ENCODE results near the gene C6orf47. TPM values are rescaled to one million over a fixed set of nuclear protein-coding genes. Genes with fewer than 3 reads are reported as not detected.

The C6orf47 gene
- total RNA-seq, 6 experiments from 2014 or later: 13.4 to 16.2 (median 14.9) TPM

DNA sequence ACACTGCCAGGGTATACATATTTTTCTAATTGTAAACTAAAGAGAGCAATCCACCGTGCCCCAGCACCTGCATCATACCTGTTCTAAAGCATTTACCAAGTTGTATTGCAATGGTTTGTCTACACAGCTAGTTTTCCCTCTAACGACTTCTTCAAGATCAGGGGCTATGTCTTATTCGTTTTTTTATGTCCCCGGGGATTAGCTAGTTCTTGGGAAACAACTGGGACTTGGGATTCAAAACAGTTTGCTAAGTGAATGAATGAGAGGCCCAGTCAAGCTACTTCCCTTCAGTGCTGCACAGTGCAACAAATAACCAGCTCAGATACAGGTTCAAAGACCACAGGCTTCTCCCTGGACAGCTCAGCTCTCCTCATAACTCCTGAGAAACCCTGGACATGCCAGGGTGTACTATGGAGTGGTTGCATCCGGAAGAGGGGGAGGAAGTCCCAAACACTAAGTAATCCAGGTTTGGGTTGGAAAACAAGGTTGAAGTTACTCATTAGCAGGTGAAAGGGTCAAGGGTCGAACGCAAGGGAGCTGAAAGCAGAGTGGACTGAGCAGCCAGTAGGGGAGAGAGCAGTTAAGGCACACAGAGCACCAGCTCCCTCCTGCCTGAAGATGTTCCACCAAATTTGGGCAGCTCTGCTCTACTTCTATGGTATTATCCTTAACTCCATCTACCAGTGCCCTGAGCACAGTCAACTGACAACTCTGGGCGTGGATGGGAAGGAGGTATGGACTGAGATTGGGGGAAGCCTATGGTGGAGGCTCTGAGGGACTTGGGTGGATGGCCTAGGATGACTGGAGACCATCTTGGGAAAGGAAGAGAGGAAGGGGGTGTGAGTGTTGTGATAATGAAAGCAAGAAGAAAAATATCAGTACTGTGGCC, 5.0 kb downstream of the C6orf47 start, which contains the start of gene APOM:
APOM (plus strand) TSS at position 546 of the 889 bp plus-strand sequence; CDS start at position 619, 73 bp downstream.
- H3K9me3 Mint-ChIP-seq: no peaks in the 10 kb centered on the region
- TF ChIP-seq, protein P1, sequence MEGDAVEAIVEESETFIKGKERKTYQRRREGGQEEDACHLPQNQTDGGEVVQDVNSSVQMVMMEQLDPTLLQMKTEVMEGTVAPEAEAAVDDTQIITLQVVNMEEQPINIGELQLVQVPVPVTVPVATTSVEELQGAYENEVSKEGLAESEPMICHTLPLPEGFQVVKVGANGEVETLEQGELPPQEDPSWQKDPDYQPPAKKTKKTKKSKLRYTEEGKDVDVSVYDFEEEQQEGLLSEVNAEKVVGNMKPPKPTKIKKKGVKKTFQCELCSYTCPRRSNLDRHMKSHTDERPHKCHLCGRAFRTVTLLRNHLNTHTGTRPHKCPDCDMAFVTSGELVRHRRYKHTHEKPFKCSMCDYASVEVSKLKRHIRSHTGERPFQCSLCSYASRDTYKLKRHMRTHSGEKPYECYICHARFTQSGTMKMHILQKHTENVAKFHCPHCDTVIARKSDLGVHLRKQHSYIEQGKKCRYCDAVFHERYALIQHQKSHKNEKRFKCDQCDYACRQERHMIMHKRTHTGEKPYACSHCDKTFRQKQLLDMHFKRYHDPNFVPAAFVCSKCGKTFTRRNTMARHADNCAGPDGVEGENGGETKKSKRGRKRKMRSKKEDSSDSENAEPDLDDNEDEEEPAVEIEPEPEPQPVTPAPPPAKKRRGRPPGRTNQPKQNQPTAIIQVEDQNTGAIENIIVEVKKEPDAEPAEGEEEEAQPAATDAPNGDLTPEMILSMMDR (IDR thresholded peaks at IDR 0.05): no peak
- no peak for DNase-seq
- H3K27me3 Mint-ChIP-seq (ENCODE audit: insufficient read depth): peaks cover 3% of the 10 kb centered on the region
- no peak within 1 kb of the TSS for H3K4me3 Mint-ChIP-seq
- peaks cover 37% of the 10 kb centered on the region for H3K36me3 Mint-ChIP-seq (ENCODE audit: low read depth)
- peaks cover 51% of the 10 kb centered on the region for H3K4me1 Mint-ChIP-seq (ENCODE audit: low read depth)
- H3K27ac Mint-ChIP-seq: peak within 1 kb of the TSS; percentile 28

DNA sequence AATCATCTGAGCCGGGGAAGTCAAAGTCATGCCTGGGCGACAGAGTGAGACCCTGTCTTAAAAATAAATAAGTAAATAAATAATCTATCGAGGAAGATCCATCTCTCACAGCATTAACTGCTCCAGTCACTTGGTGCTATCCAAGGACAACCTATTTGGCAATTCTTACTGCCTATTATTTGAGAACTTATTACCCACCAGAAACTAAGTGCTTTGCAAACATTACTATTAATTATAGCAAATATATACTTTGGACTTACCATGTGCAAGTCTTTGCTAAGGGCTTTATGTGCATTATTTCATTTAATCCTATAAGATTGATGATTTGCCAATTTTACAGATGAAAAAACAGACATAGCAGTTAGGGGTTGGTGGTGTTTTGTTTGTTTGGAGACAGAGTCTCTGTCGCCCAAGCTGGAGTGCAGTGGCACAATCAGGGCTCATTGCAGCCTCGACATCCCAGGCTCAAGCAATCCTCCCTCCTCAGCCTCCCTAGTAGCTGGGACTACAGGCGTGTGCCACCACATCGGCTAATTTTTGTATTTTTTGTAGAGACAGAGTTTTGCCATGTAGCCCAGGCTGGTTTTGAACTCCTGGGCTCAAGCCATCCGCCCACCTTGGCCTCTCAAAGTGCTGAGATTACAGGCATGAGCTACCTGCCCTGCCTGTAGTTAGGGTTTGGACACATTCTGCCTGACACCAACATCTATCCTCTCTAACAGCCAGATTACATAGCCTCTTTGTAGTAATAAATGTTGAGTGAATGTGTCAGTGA, 5.8 kb downstream of the C6orf47 start:
- H3K9me3 Mint-ChIP-seq: no peaks in the 10 kb centered on the region
- H3K27ac Mint-ChIP-seq: no peak overlapping the region
- TF ChIP-seq, protein P1 (IDR thresholded peaks at IDR 0.05): no peak
- peaks cover 32% of the 10 kb centered on the region for H3K36me3 Mint-ChIP-seq (ENCODE audit: low read depth)
- no peak overlapping the region for H3K4me3 Mint-ChIP-seq
- H3K27me3 Mint-ChIP-seq (ENCODE audit: insufficient read depth): peaks cover 3% of the 10 kb centered on the region
- peaks cover 48% of the 10 kb centered on the region for H3K4me1 Mint-ChIP-seq (ENCODE audit: low read depth)
- DNase-seq: no peak

DNA sequence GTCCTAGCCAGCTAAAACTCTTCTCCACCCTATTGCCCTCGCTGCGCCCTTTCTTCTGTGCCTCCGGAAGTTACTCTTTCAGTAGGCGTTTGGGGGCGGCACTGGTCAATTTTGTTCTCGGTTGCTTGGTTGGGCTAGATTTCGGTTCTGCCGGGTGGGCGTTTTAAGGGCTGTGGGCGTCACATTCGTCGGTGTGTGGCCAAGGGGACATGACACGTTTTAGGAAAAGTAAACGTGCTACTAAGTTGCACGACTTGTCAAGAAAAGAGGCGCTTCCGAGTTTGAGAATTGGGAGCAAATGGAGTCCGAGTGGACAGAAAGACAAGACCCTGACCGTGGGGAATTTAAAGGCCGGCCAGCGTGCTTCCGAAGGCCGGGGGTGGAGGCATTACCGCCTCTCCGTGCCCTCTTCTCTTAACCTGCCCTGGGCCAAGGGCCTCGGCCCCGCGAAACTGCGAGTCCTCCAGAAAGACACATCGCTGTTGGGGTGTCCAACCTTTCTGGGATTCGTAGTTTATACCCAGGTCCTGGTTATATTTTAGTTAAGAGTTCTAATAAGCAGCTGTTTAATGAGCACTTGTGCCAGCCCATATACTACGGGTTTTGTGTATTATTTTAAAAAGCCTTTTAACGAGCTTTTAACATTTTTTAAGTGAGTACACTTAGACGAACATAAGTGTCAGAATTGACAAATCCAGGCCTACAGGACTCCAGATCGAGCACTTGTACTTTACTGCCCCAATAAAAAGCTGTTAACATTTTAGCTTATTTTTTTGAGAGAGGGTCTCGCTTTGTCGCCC, 7.5 kb downstream of the C6orf47 start:
- peak; percentile 84 for DNase-seq
- Mint-ChIP-seq H3K9me3 (no peaks in the 10 kb centered on the region), H3K4me1 (ENCODE audit: low read depth) (peaks cover 37% of the 10 kb centered on the region), H3K36me3 (ENCODE audit: low read depth) (peaks cover 28% of the 10 kb centered on the region), H3K27ac (peak overlapping the region; percentile 100), H3K4me3 (peak overlapping the region; percentile 94), H3K27me3 (ENCODE audit: insufficient read depth) (peaks cover 3% of the 10 kb centered on the region)
- TF ChIP-seq, protein P1 (IDR thresholded peaks at IDR 0.05): no peak; the same call in 1 of the 2 replicates

DNA sequence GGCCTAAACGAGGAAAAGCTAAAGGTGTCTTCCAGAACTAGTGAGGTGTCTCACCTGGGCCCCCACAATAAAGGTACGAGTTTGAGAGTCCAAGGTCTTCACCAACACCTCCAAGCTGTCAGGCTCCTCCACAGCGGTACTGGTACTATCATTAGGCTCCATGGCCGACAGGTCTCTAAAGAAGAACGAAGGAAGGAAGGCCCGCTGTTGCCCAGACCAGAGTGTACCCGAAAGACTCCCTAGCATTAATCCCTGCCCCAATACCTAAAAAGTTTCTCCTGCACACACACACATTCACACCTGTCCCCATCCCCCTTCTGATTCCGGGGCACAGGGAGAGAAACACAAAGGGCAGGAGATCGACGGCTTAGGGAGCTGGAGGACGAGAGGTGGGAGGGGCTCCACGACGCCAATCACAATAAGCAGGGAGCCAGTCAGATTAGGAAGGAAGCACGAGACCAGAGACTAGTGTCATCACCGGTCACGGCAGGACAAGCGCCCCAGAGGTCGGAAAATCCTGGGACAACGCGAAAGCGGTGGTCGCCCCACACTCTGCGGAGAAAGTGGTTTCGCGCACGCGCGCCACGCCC, 8.9 kb downstream of the C6orf47 start:
- Mint-ChIP-seq H3K4me1 (ENCODE audit: low read depth) (peaks cover 30% of the 10 kb centered on the region), H3K27ac (peak overlapping the region; percentile 100), H3K4me3 (peak overlapping the region; percentile 94), H3K36me3 (ENCODE audit: low read depth) (peaks cover 19% of the 10 kb centered on the region), H3K9me3 (no peaks in the 10 kb centered on the region), H3K27me3 (ENCODE audit: insufficient read depth) (peaks cover 3% of the 10 kb centered on the region)
- DNase-seq: peak; percentile 87
- TF ChIP-seq, protein P1 (IDR thresholded peaks at IDR 0.05): no peak

DNA sequence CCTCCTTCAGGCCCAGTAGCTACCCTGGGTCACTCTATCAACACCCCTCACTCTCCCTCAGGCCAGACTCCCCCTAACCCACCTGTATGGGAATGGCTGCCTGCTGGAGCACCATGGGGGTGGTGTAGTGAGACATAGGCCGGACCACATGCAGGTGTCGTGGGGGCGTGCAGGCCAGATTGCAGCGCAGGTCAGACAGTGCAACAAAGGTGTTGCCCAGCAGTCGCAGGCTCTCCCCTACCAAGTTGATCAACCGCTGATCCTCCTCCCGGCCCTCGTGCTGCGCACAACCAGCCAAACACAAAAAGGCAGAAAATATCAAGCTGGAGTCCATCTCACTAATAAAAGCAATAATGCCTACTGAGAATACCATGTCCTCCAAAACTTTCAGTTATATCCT, 15.3 kb downstream of the C6orf47 start:
- no peak overlapping the region for H3K27ac Mint-ChIP-seq
- no peak overlapping the region for H3K4me3 Mint-ChIP-seq
- H3K27me3 Mint-ChIP-seq (ENCODE audit: insufficient read depth): no peaks in the 10 kb centered on the region
- no peaks in the 10 kb centered on the region for H3K9me3 Mint-ChIP-seq
- peaks cover 13% of the 10 kb centered on the region for H3K36me3 Mint-ChIP-seq (ENCODE audit: low read depth)
- peaks cover 16% of the 10 kb centered on the region for H3K4me1 Mint-ChIP-seq (ENCODE audit: low read depth)
- TF ChIP-seq, protein P1 (IDR thresholded peaks at IDR 0.05): no peak
- no peak for DNase-seq

Measured in HFFc6 (cell line).